Prostate gland (tissue), 2 donors: ENCODE data around the gene ASIC2.

Experiments used
- POLR2AphosphoS5 ChIP-seq: sonication (generic); formaldehyde crosslinking; IDR thresholded peaks from one replicate; pipeline ENCODE4 v1.6.1; 2017; ENCODE audit warnings: antibody characterized with exemption
- TF ChIP-seq, protein P1 (sequence below), 4 experiments: fragments of 200-600 bp in 2 of 4; fragments of 450-650 bp in 2 of 4; sonication (generic) in 2 of 4; IDR thresholded peaks; 1 replicate in 3 of 4; 2 replicates in 1 of 4; pipeline ENCODE4 v1.5.1; 2016 to 2019; ENCODE audit warnings: antibody characterized with exemption in 4 of 4, mild to moderate bottlenecking in 2 of 4, moderate library complexity in 2 of 4

GRCh38 chr17:33239702-33240101 is 53.4 kb downstream of the ASIC2 start:
- TF ChIP-seq, protein P1, sequence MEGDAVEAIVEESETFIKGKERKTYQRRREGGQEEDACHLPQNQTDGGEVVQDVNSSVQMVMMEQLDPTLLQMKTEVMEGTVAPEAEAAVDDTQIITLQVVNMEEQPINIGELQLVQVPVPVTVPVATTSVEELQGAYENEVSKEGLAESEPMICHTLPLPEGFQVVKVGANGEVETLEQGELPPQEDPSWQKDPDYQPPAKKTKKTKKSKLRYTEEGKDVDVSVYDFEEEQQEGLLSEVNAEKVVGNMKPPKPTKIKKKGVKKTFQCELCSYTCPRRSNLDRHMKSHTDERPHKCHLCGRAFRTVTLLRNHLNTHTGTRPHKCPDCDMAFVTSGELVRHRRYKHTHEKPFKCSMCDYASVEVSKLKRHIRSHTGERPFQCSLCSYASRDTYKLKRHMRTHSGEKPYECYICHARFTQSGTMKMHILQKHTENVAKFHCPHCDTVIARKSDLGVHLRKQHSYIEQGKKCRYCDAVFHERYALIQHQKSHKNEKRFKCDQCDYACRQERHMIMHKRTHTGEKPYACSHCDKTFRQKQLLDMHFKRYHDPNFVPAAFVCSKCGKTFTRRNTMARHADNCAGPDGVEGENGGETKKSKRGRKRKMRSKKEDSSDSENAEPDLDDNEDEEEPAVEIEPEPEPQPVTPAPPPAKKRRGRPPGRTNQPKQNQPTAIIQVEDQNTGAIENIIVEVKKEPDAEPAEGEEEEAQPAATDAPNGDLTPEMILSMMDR (IDR thresholded peaks at IDR 0.05): no peak
- no peak for TF ChIP-seq POLR2AphosphoS5
